CD14-positive monocyte (primary cell): ENCODE results near the gene KCNK3. TPM values are rescaled to one million over a fixed set of nuclear protein-coding genes. Genes with fewer than 3 reads are reported as not detected.

Source experiments
- DNase-seq, 3 donors: peaks; one replicate each; pipeline ENCODE4 v3.0.0-alpha.2; 2011 to 2022
- H2AFZ ChIP-seq: 2 replicates; pipeline ENCODE4 v1.6.0; 2012; ENCODE audit warnings: mild to moderate bottlenecking, low read depth, low read length, inconsistent platforms; ENCODE audit not compliant: insufficient read depth, poor library complexity, severe bottlenecking
- H3K27ac ChIP-seq, 2 donors: 1 replicate in 1 of 2; 2 replicates in 1 of 2; pipeline ENCODE4 v1.5.1; 2012 to 2013; ENCODE audit warnings: low read length in 2 of 2, control low read depth in 1 of 2, inconsistent platforms in 1 of 2, low read depth in 1 of 2, mild to moderate bottlenecking in 1 of 2
- H3K27me3 ChIP-seq, 2 donors: one replicate each; pipeline versions ENCODE4 v1.6.0 to v1.6.1; 2011 to 2013; ENCODE audit warnings: low read length in 2 of 2; ENCODE audit not compliant: control insufficient read depth in 2 of 2, insufficient read depth in 2 of 2
- H3K36me3 ChIP-seq, 2 donors: replicated peaks in 1 of 2; 1 replicate in 1 of 2; 2 replicates in 1 of 2; pipeline versions ENCODE4 v1.5.1 to v1.6.1; 2012 to 2013; ENCODE audit warnings: low read length in 2 of 2, control low read depth in 1 of 2, inconsistent platforms in 1 of 2, mild to moderate bottlenecking in 1 of 2; ENCODE audit not compliant: insufficient read depth in 2 of 2, control insufficient read depth in 1 of 2
- H3K4me1 ChIP-seq, 2 donors: 1 replicate in 1 of 2; 2 replicates in 1 of 2; pipeline versions ENCODE4 v1.5.1 to v1.6.1; 2012 to 2013; ENCODE audit warnings: low read length in 2 of 2, control low read depth in 1 of 2, inconsistent platforms in 1 of 2, mild to moderate bottlenecking in 1 of 2, moderate library complexity in 1 of 2; ENCODE audit not compliant: insufficient read depth in 2 of 2, control insufficient read depth in 1 of 2
- H3K4me2 ChIP-seq: replicated peaks from 2 replicates; pipeline ENCODE3; 2012; ENCODE audit warnings: low read length, moderate library complexity, mild to moderate bottlenecking; ENCODE audit not compliant: poor library complexity, severe bottlenecking; ENCODE audit errors: extremely low read depth
- H3K4me3 ChIP-seq, 3 experiments: fragments of 200-600 bp in 1 of 3; sonication (generic) in 1 of 3; replicated peaks in 1 of 3; 1 replicate in 2 of 3; 2 replicates in 1 of 3; pipeline ENCODE4 v1.5.1; 2011 to 2013; ENCODE audit warnings: low read length in 3 of 3, mild to moderate bottlenecking in 3 of 3, control low read depth in 2 of 3, low read depth in 2 of 3, inconsistent platforms in 1 of 3, moderate library complexity in 1 of 3
- H3K79me2 ChIP-seq: 2 replicates; pipeline ENCODE4 v1.6.0; 2012; ENCODE audit warnings: mild to moderate bottlenecking, control low read depth, inconsistent platforms, low read length, moderate library complexity; ENCODE audit not compliant: insufficient read depth
- H3K9ac ChIP-seq: 2 replicates; pipeline ENCODE4 v1.6.0; 2017; ENCODE audit warnings: low read length, mild to moderate bottlenecking; ENCODE audit not compliant: insufficient read depth, poor library complexity, severe bottlenecking
- H3K9me3 ChIP-seq, 2 donors: replicated peaks in 1 of 2; 1 replicate in 1 of 2; 2 replicates in 1 of 2; pipeline versions ENCODE4 v1.5.1 to v1.6.1; 2012 to 2013; ENCODE audit warnings: low read length in 2 of 2, control low read depth in 1 of 2; ENCODE audit not compliant: control insufficient read depth in 1 of 2, insufficient read depth in 1 of 2
- H4K20me1 ChIP-seq: 2 replicates; pipeline ENCODE4 v1.6.0; 2012; ENCODE audit warnings: mild to moderate bottlenecking, low read length, control low read depth, moderate library complexity; ENCODE audit not compliant: insufficient read depth
- H3K27ac Mint-ChIP-seq, 7 donors: one replicate each; pipeline ENCODE4 v1.8.0; 2020; ENCODE audit warnings: mild to moderate bottlenecking in 7 of 7, mixed read lengths in 7 of 7, moderate library complexity in 6 of 7, inconsistent platforms in 2 of 7
- H3K27me3 Mint-ChIP-seq, 3 donors: one replicate each; pipeline ENCODE4 v1.8.0; 2021 to 2022; ENCODE audit warnings: low read depth in 3 of 3, mild to moderate bottlenecking in 3 of 3, mixed read lengths in 3 of 3, moderate library complexity in 3 of 3, inconsistent platforms in 1 of 3
- H3K36me3 Mint-ChIP-seq, 2 donors: one replicate each; pipeline ENCODE4 v1.8.0; 2020; ENCODE audit warnings: mixed read lengths in 2 of 2, inconsistent platforms in 1 of 2, mild to moderate bottlenecking in 1 of 2
- H3K4me1 Mint-ChIP-seq: one replicate; pipeline ENCODE4 v1.8.0; 2020; ENCODE audit warnings: mild to moderate bottlenecking, mixed read lengths
- H3K4me3 Mint-ChIP-seq, 2 donors: one replicate each; pipeline ENCODE4 v1.8.0; 2020; ENCODE audit warnings: mild to moderate bottlenecking in 2 of 2, mixed read lengths in 2 of 2, moderate library complexity in 1 of 2
- H3K9me3 Mint-ChIP-seq, 7 donors: one replicate each; pipeline ENCODE4 v1.8.0; 2020 to 2022; ENCODE audit warnings: mixed read lengths in 7 of 7, mild to moderate bottlenecking in 6 of 7, moderate library complexity in 6 of 7, inconsistent platforms in 2 of 7
- CTCF ChIP-seq: fragments of 200-600 bp; IDR thresholded peaks from one replicate; pipeline ENCODE4 v1.8.0; 2022; ENCODE audit warnings: antibody characterized with exemption, mild to moderate bottlenecking
- WGBS: methylation state at CpG from one replicate; pipeline ENCODE4 v1.1.5; 2013; ENCODE audit warnings: missing lambda C conversion rate; ENCODE audit not compliant: insufficient coverage; 5-methylcytosine and 5-hydroxymethylcytosine counted together
- intact Hi-C, 2 donors: fragments of 100-400 bp; cut with micrococcal nuclease; formaldehyde crosslinking; loops; one replicate each; pipeline versions ENCODE4 v1.15.0 to v1.15.1; 2023
- polyA plus RNA-seq, 3 donors: library from polyadenylated mRNA; depleted of rRNA in 1 of 3; unstranded in 2 of 3; stranded (reverse) in 1 of 3; fragments of 300-500 nt in 2 of 3; fragments of >200 nt in 1 of 3; fragmentation: Illumina TruSeq in 2 of 3; gene quantifications; 1 replicate in 2 of 3; 2 replicates in 1 of 3; pipeline ENCODE4 v1.2.3, GENCODE V29; 2012 to 2021

The KCNK3 gene
- polyA plus RNA-seq, 3 donors, result not detected

GRCh38 chr2:26706093-26706492 is 13.6 kb downstream of the KCNK3 start:
- WGBS, result no CpG with 5 or more reads among the region's 3 CpGs
- H3K9me3 ChIP-seq, result no peaks in the 10 kb centered on the region
- H3K27me3 ChIP-seq, result no peaks in the 10 kb centered on the region
- intact Hi-C loops, result no loop called here
- no peaks in the 10 kb centered on the region for H3K36me3 ChIP-seq
- H3K4me1 ChIP-seq, result no peaks in the 10 kb centered on the region
- no peaks in the 10 kb centered on the region for H3K9me3 Mint-ChIP-seq
- H3K4me3 Mint-ChIP-seq, result no peak overlapping the region
- H3K4me1 Mint-ChIP-seq, result no peaks in the 10 kb centered on the region
- no peak for TF ChIP-seq CTCF
- no peaks in the 10 kb centered on the region for H3K36me3 Mint-ChIP-seq
- H3K27ac ChIP-seq, result no peak overlapping the region
- H2AFZ ChIP-seq, result no peak overlapping the region
- no peaks in the 10 kb centered on the region for H4K20me1 ChIP-seq
- no peak overlapping the region for H3K4me2 ChIP-seq
- no peak overlapping the region for H3K4me3 ChIP-seq
- H3K9ac ChIP-seq, result no peak overlapping the region
- DNase-seq, result no peak
- no peaks in the 10 kb centered on the region for H3K79me2 ChIP-seq
- peaks cover 0 to 17% (median 1%) of the 10 kb centered on the region in 3 donors for H3K27me3 Mint-ChIP-seq
- peak overlapping the region in 1 of 7 donors; percentile 33 for H3K27ac Mint-ChIP-seq

GRCh38 chr2:26706616-26707473 is 14.3 kb downstream of the KCNK3 start:
- Histone ChIP-seq H3K79me2 (no peaks in the 10 kb centered on the region), H3K27ac (no peak overlapping the region), H3K4me3 (no peak overlapping the region), H3K9me3 (no peaks in the 10 kb centered on the region), H3K4me2 (no peak overlapping the region), H2AFZ (no peak overlapping the region), H4K20me1 (no peaks in the 10 kb centered on the region), H3K9ac (no peak overlapping the region), H3K27me3 (no peaks in the 10 kb centered on the region), H3K4me1 (no peaks in the 10 kb centered on the region), H3K36me3 (no peaks in the 10 kb centered on the region)
- Mint-ChIP-seq H3K9me3 (no peaks in the 10 kb centered on the region), H3K27ac (no peak overlapping the region), H3K4me1 (no peaks in the 10 kb centered on the region), H3K4me3 (no peak overlapping the region), H3K27me3 (peaks cover 0 to 18% (median 1%) of the 10 kb centered on the region in 3 donors), H3K36me3 (no peaks in the 10 kb centered on the region)
- no peak for TF ChIP-seq CTCF
- DNase-seq, result no peak
- WGBS, result 79% methylated on average over 19 of the region's 19 CpGs
- intact Hi-C loops, result no loop called here
